Hepatocyte (in vitro differentiated cells): ENCODE results near the gene HOXB1. TPM values are rescaled to one million over a fixed set of nuclear protein-coding genes. Genes with fewer than 3 reads are reported as not detected.

Source experiments
- DNase-seq: peaks from one replicate; pipeline ENCODE4 v3.0.0-alpha.2; 2016; ENCODE audit warnings: low spot score
- H2AFZ ChIP-seq: fragments of 200-600 bp; sonication (generic); 2 replicates; pipeline ENCODE4 v1.6.0; 2016; ENCODE audit warnings: antibody characterized with exemption, mild to moderate bottlenecking
- H3K27ac ChIP-seq: fragments of 200-600 bp; sonication (generic); 2 replicates; pipeline ENCODE4 v1.5.1; 2016; ENCODE audit warnings: mild to moderate bottlenecking
- H3K27me3 ChIP-seq: fragments of 200-600 bp; sonication (generic); 2 replicates; pipeline ENCODE4 v1.6.1; 2016
- H3K36me3 ChIP-seq: fragments of 200-600 bp; sonication (generic); replicated peaks from 2 replicates; pipeline ENCODE4 v1.5.1; 2016; ENCODE audit warnings: low read depth; ENCODE audit not compliant: insufficient read depth
- H3K4me1 ChIP-seq: fragments of 200-600 bp; sonication (generic); 2 replicates; pipeline ENCODE4 v1.5.1; 2016; ENCODE audit warnings: mild to moderate bottlenecking, moderate library complexity; ENCODE audit not compliant: insufficient read depth
- H3K4me2 ChIP-seq: fragments of 200-600 bp; sonication (generic); 2 replicates; pipeline ENCODE4 v1.6.0; 2016
- H3K4me3 ChIP-seq: fragments of 200-600 bp; sonication (generic); 2 replicates; pipeline ENCODE4 v1.5.1; 2016; ENCODE audit warnings: mild to moderate bottlenecking
- H3K79me2 ChIP-seq: fragments of 200-600 bp; sonication (generic); 2 replicates; pipeline ENCODE4 v1.6.0; 2017; ENCODE audit warnings: mild to moderate bottlenecking
- H3K9me2 ChIP-seq: fragments of 200-600 bp; sonication (generic); replicated peaks from 2 replicates; pipeline ENCODE4 v1.6.0; 2017; ENCODE audit warnings: mild to moderate bottlenecking; ENCODE audit not compliant: insufficient read depth
- H3K9me3 ChIP-seq: fragments of 200-600 bp; sonication (generic); 2 replicates; pipeline ENCODE4 v1.5.1; 2016; ENCODE audit warnings: low read depth, mild to moderate bottlenecking
- H4K20me1 ChIP-seq: fragments of 200-600 bp; sonication (generic); 2 replicates; pipeline ENCODE4 v1.6.0; 2016; ENCODE audit warnings: mild to moderate bottlenecking; ENCODE audit not compliant: insufficient read depth, poor library complexity, severe bottlenecking
- EZH2 ChIP-seq: fragments of 200-600 bp; sonication (generic); IDR thresholded peaks from 2 replicates; pipeline ENCODE4 v1.6.1; 2016; ENCODE audit warnings: antibody characterized with exemption, mild to moderate bottlenecking, borderline replicate concordance
- EZH2phosphoT487 ChIP-seq: fragments of 200-600 bp; sonication (generic); IDR thresholded peaks from one replicate; pipeline ENCODE4 v1.6.1; 2018; ENCODE audit warnings: antibody characterized with exemption, mild to moderate bottlenecking, low read depth, moderate library complexity; ENCODE audit not compliant: unreplicated experiment, severe bottlenecking
- WGBS: methylation state at CpG from one replicate; pipeline ENCODE4 v1.1.6; 2016; ENCODE audit warnings: low lambda C conversion rate; ENCODE audit errors: missing lambda C conversion rate; 5-methylcytosine and 5-hydroxymethylcytosine counted together
- polyA plus RNA-seq: library from polyadenylated mRNA; unstranded; fragments of >200 nt; fragmentation: Nextera tagmentation; extraction: Ambion mirVana; gene quantifications from 2 replicates; pipeline ENCODE4 v1.2.1, GENCODE V29; 2016
- total RNA-seq: library from RNA; depleted of rRNA; stranded (reverse); fragments of >200 nt; gene quantifications from 2 replicates; pipeline ENCODE4 v1.2.3, GENCODE V29; 2014
- TF ChIP-seq, protein P1 (sequence below): fragments of 200-600 bp; sonication (generic); IDR thresholded peaks from 2 replicates; pipeline ENCODE4 v1.5.1; 2016; ENCODE audit warnings: antibody characterized with exemption, mild to moderate bottlenecking; ENCODE audit not compliant: poor library complexity

The HOXB1 gene
- total and polyA plus RNA-seq, 2 experiments from 2014 or later, result not detected

DNA sequence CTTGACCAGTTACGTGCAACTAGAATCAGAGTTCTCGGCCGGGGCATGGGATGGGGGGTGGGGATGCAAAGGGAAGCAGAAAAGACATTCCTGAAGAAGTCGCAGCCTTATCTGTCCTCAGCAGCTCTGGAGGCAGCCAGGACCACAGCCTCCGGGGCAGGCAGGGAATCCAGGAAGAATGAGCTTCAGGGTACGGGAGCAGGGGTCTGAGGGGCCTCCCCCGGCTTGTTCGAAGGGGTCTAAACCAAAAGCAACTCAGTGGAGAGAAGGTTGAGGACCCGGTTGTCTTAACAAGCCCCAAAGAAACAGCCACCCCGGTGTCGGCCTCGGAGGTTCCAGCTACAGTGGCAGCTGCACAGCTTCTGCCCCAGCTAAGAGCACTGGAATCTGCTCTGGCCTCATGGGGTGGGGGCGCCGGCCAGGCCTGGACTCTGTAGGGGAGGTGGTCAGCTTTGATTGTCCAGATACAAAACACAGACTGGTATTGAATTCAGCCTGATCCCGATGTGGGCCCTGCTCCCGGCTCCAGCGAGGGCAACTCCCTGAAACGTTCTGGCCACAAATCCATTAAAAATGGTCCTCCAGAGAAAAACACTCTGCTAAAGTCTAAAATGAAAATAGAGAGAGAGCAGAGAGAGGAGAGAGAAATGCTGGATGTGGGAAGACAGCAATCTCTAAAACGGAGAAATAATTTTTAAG lies 39.7 kb upstream of the HOXB1 start:
- Histone ChIP-seq H4K20me1 (no peaks in the 10 kb centered on the region), H3K79me2 (peaks cover 20% of the 10 kb centered on the region), H2AFZ (no peak overlapping the region), H3K36me3 (no peaks in the 10 kb centered on the region), H3K27ac (peak overlapping the region; percentile 72), H3K9me3 (no peaks in the 10 kb centered on the region), H3K4me3 (no peak overlapping the region), H3K4me2 (peak overlapping the region; percentile 91), H3K4me1 (peaks cover 14% of the 10 kb centered on the region), H3K9me2 (no peaks in the 10 kb centered on the region), H3K27me3 (peaks cover 100% of the 10 kb centered on the region)
- 5% methylated on average over 19 of the region's 19 CpGs for WGBS
- TF ChIP-seq, protein P1, sequence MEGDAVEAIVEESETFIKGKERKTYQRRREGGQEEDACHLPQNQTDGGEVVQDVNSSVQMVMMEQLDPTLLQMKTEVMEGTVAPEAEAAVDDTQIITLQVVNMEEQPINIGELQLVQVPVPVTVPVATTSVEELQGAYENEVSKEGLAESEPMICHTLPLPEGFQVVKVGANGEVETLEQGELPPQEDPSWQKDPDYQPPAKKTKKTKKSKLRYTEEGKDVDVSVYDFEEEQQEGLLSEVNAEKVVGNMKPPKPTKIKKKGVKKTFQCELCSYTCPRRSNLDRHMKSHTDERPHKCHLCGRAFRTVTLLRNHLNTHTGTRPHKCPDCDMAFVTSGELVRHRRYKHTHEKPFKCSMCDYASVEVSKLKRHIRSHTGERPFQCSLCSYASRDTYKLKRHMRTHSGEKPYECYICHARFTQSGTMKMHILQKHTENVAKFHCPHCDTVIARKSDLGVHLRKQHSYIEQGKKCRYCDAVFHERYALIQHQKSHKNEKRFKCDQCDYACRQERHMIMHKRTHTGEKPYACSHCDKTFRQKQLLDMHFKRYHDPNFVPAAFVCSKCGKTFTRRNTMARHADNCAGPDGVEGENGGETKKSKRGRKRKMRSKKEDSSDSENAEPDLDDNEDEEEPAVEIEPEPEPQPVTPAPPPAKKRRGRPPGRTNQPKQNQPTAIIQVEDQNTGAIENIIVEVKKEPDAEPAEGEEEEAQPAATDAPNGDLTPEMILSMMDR, result no peak
- peak; percentile 72 for TF ChIP-seq EZH2
- no peak for DNase-seq

DNA sequence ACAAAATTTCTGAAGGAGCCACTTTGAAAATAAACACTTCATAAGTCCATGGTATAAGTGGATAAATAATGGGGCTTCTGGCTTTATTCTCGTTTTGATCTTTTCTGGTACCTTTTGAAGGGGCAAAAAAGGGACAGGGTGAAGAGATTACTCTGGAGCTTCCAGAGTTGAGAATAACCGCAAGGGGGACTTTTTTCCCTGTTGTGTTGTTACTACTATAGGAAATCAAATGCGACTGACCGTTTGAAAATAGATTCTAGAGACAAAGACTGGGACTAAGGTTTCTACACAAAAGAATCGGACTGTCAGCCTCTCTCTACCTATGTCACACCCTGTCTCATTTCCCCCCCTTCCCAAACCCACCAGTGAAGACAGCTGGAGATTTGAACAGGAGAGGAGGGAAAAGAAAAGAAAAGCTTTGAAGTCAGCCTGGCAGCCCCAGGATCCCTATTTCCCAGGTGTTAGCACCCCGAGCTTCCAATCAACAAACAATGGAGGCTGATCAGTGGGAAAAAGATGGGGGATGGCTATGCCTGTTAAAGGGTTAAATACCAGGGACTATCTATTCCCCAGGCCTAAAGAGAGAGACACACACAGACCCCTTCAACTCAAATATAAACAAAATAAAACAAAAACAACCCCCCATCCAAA lies 39.0 kb upstream of the HOXB1 start:
- TF ChIP-seq EZH2phosphoT487 (no peak), EZH2 (no peak)
- TF ChIP-seq, protein P1, result no peak
- H3K4me2 ChIP-seq, result peak overlapping the region; percentile 91
- H4K20me1 ChIP-seq, result no peaks in the 10 kb centered on the region

DNA sequence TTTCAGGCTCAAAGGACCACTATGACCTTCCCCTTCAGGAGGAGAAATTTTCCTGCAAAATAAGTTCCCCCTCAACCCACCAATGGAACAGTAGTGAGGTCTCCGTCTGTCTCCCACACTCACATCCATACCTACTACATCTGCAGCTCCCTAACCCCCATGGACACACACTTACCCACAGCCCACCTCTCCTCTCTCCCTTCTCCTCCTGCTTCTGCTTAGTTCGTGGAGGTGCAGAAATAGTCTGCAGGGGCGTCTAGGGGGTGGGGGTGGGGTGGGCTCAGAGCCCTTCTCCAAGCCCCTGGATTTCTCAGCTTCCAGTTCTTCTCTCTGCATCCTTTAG lies 38.4 kb upstream of the HOXB1 start:
- Histone ChIP-seq H3K9me2 (no peaks in the 10 kb centered on the region), H3K36me3 (no peaks in the 10 kb centered on the region), H3K27ac (no peak overlapping the region), H3K79me2 (peaks cover 20% of the 10 kb centered on the region), H3K4me1 (peaks cover 14% of the 10 kb centered on the region), H3K9me3 (no peaks in the 10 kb centered on the region), H4K20me1 (no peaks in the 10 kb centered on the region), H2AFZ (no peak overlapping the region), H3K27me3 (peaks cover 98% of the 10 kb centered on the region), H3K4me2 (peak overlapping the region; percentile 52), H3K4me3 (no peak overlapping the region)
- no peak for DNase-seq
- WGBS, result 24% methylated on average over 3 of the region's 3 CpGs
- TF ChIP-seq, protein P1, result no peak
- peak; percentile 2 for TF ChIP-seq EZH2phosphoT487

More for the DNA sequence above, 39.0 kb upstream of the HOXB1 start:
- Histone ChIP-seq H3K9me2 (no peaks in the 10 kb centered on the region), H3K9me3 (no peaks in the 10 kb centered on the region), H3K79me2 (peaks cover 20% of the 10 kb centered on the region), H3K27me3 (peaks cover 100% of the 10 kb centered on the region), H3K36me3 (no peaks in the 10 kb centered on the region), H3K4me3 (no peak overlapping the region), H3K4me1 (peaks cover 14% of the 10 kb centered on the region), H3K27ac (no peak overlapping the region), H2AFZ (no peak overlapping the region)
- no peak for DNase-seq
- 30% methylated on average over 6 of the region's 6 CpGs for WGBS
